HepG2 (cell line): ENCODE measurements around the gene LAMB2. TPM values are rescaled to one million over a fixed set of nuclear protein-coding genes. Genes with fewer than 3 reads are reported as not detected.
A peak's percentile ranks its signal among the peaks of the same experiment; 100 is the strongest.

ENCODE experiments used
- DPF2 ChIP-seq: sonication (generic); formaldehyde crosslinking; IDR thresholded peaks from 2 replicates; pipeline ENCODE4 v1.4.0; 2020; ENCODE audit warnings: mild to moderate bottlenecking, low read depth, missing genetic modification reagents, borderline replicate concordance
- FOXA1 ChIP-seq, 2 experiments: fragments of 450-650 bp in 1 of 2; sonication (generic) in 1 of 2; formaldehyde crosslinking in 1 of 2; IDR thresholded peaks; 2 replicates each; pipeline versions ENCODE4 v1.4.0 to v1.6.1; 2016 to 2020; ENCODE audit warnings: missing genetic modification reagents in 1 of 2
- GABPB1 ChIP-seq: IDR thresholded peaks from 2 replicates; pipeline ENCODE4 v1.6.1; 2016; ENCODE audit warnings: mild to moderate bottlenecking, missing genetic modification reagents, moderate library complexity, missing compliant biosample characterization
- MBD4 ChIP-seq: IDR thresholded peaks from 2 replicates; pipeline ENCODE4 v1.6.1; 2012; ENCODE audit warnings: low read length, inconsistent platforms, borderline replicate concordance
- MYC ChIP-seq: sonication (generic); formaldehyde crosslinking; IDR thresholded peaks from 2 replicates; pipeline ENCODE4 v1.9.0; 2021; ENCODE audit warnings: missing genetic modification reagents, borderline replicate concordance
- RELA ChIP-seq: sonication (generic); formaldehyde crosslinking; IDR thresholded peaks from 2 replicates; pipeline ENCODE4 v1.4.0; 2020; ENCODE audit warnings: missing genetic modification reagents
- RFX5 ChIP-seq: IDR thresholded peaks from 2 replicates; pipeline ENCODE4 v1.6.1; 2011; ENCODE audit warnings: low read depth, low read length, improper control_type of control experiment
- SIN3A ChIP-seq: IDR thresholded peaks from 2 replicates; pipeline ENCODE4 v1.6.1; 2011; ENCODE audit warnings: low read depth, mild to moderate bottlenecking, control low read depth, low read length, borderline replicate concordance
- SNRNP70 ChIP-seq: fragments of 200-400 bp; formaldehyde crosslinking; IDR thresholded peaks from 2 replicates; pipeline ENCODE4 v1.6.1; 2017; ENCODE audit warnings: mild to moderate bottlenecking, low read depth, low read length, moderate library complexity
- TBX2 ChIP-seq: sonication (generic); formaldehyde crosslinking; IDR thresholded peaks from 2 replicates; pipeline ENCODE4 v1.5.0; 2020; ENCODE audit warnings: missing genetic modification reagents, mild to moderate bottlenecking, borderline replicate concordance
- TP53 ChIP-seq: sonication (generic); formaldehyde crosslinking; conservative IDR thresholded peaks from 2 replicates; pipeline ENCODE4 v1.4.0; 2020; ENCODE audit warnings: missing genetic modification reagents
- ZBTB20 ChIP-seq: sonication (generic); formaldehyde crosslinking; IDR thresholded peaks from 2 replicates; pipeline ENCODE4 v1.8.1; 2023; ENCODE audit warnings: missing genetic modification reagents, low read depth, mild to moderate bottlenecking, borderline replicate concordance
- ZBTB21 ChIP-seq: sonication (generic); formaldehyde crosslinking; IDR thresholded peaks from 2 replicates; pipeline ENCODE4 v1.4.0; 2020; ENCODE audit warnings: missing genetic modification reagents
- ZNF205 ChIP-seq: IDR thresholded peaks from 2 replicates; pipeline ENCODE4 v1.6.1; 2018; ENCODE audit warnings: missing biosample characterization, missing genetic modification reagents
- polyA plus RNA-seq, 8 experiments: library from polyadenylated mRNA; depleted of rRNA in 3 of 8; stranded (reverse) in 7 of 8; unstranded in 1 of 8; fragments of >200 nt; fragmentation: Illumina TruSeq in 4 of 8; extraction: Trizol in 4 of 8; gene quantifications; 2 replicates each; pipeline versions ENCODE4 v1.2.1 to v1.2.3, GENCODE V29; 2011 to 2016; ENCODE audit warnings: low read depth in 4 of 8, missing spikeins in 1 of 8, mixed read lengths in 1 of 8; ENCODE audit not compliant: insufficient read depth in 1 of 8
- total RNA-seq, 5 experiments: library from RNA; depleted of rRNA; stranded (reverse); fragments of >200 nt; fragmentation: Illumina TruSeq; extraction: Trizol; gene quantifications; 2 replicates each; pipeline ENCODE4 v1.2.3, GENCODE V29; 2016; ENCODE audit warnings: low read depth in 1 of 5
- TF ChIP-seq, protein P1 (sequence below): IDR thresholded peaks from 2 replicates; pipeline ENCODE4 v1.6.1; 2016; ENCODE audit warnings: mild to moderate bottlenecking, missing biosample characterization, missing genetic modification reagents
- TF ChIP-seq, protein P2 (sequence below): sonication (generic); formaldehyde crosslinking; IDR thresholded peaks from 2 replicates; pipeline ENCODE4 v1.4.0; 2020; ENCODE audit warnings: missing genetic modification reagents
- TF ChIP-seq, protein P3 (sequence below): sonication (generic); formaldehyde crosslinking; IDR thresholded peaks from 2 replicates; pipeline ENCODE4 v1.4.0; 2020; ENCODE audit warnings: missing genetic modification reagents
- TF ChIP-seq, protein P4 (sequence below): sonication (generic); formaldehyde crosslinking; IDR thresholded peaks from 2 replicates; pipeline ENCODE4 v1.4.0; 2020; ENCODE audit warnings: missing genetic modification reagents

Gene LAMB2
- total and polyA plus RNA-seq, 2 of the 13 experiments (the other 11 are each of a cell fraction or from before 2014, with no cell fraction given) = 208 to 443 TPM

DNA sequence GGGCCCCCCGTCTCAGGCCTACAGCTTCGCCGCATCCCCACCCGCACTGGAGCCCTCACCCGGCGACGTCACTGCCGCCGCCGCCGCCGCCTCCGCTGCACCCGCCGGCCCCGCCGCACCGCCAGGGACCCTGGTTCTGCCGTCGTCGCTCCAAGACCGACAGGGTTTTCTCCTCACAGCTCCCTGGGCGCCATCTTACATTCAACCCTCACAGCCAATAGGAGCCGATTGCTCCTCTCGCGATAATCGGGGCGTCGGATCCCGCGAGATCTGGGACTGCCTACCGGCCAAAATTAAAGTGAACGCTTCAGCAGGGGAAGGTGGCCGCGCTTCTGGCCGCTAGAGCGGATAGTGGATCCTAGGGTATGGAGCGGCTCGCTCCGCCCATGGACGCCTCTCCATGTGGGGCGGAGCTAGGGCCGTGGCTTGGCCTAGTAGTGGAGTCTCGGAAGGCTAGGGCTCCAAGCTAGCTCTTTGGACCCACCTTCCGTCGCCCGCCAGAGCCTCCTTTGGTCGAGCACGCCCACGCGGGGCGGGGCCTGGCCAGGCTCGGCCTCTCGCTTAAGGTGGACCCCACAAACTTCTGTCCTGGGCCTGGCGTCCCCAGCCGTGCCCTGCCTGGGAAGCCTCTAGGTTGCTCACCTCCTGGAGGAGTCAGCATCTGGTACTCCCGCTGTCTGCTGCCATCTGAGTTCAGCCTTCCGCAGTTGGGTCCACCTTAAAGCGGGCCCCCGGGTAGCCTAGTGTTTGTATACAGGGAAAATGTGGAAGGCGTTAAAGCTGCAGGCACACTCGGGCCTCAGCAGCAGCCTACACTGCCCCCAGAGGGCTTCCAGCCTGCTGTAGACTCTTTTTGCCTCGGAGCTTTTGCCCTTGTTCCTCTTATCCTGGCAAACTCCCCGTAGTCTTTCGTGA, 38.7 kb downstream of the LAMB2 start, which contains the start of gene QRICH1 (continued):
- TF ChIP-seq RFX5 (peak; percentile 26; the same call in 1 of the 2 replicates), TP53 (CRISPR knock-in tag) (no peak), GABPB1 (CRISPR knock-in tag) (peak; percentile 80; the same call in 1 of the 2 replicates), FOXA1 (IDR thresholded peaks at IDR 0.05) (no peak), FOXA1 (CRISPR knock-in tag; IDR thresholded peaks at IDR 0.05) (peak; percentile 72), ZNF205 (0 out of 2 replicates have a peak, but pooled peaks have one; percentile 61), ZBTB21 (CRISPR knock-in tag) (0 out of 2 replicates have a peak, but pooled peaks have one; percentile 23), MBD4 (no peak), DPF2 (no peak), MYC (peak; percentile 40; the same call in 1 of the 2 replicates), TBX2 (CRISPR knock-in tag) (peak; percentile 74), ZBTB20 (peak; percentile 76; the same call in 1 of the 2 replicates), SIN3A (peak; percentile 90), RELA (CRISPR knock-in tag) (no peak), SNRNP70 (no peak)
- TF ChIP-seq, protein P1, sequence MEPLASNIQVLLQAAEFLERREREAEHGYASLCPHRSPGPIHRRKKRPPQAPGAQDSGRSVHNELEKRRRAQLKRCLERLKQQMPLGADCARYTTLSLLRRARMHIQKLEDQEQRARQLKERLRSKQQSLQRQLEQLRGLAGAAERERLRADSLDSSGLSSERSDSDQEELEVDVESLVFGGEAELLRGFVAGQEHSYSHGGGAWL (CRISPR knock-in tag) = peak; percentile 57
- TF ChIP-seq, protein P2, sequence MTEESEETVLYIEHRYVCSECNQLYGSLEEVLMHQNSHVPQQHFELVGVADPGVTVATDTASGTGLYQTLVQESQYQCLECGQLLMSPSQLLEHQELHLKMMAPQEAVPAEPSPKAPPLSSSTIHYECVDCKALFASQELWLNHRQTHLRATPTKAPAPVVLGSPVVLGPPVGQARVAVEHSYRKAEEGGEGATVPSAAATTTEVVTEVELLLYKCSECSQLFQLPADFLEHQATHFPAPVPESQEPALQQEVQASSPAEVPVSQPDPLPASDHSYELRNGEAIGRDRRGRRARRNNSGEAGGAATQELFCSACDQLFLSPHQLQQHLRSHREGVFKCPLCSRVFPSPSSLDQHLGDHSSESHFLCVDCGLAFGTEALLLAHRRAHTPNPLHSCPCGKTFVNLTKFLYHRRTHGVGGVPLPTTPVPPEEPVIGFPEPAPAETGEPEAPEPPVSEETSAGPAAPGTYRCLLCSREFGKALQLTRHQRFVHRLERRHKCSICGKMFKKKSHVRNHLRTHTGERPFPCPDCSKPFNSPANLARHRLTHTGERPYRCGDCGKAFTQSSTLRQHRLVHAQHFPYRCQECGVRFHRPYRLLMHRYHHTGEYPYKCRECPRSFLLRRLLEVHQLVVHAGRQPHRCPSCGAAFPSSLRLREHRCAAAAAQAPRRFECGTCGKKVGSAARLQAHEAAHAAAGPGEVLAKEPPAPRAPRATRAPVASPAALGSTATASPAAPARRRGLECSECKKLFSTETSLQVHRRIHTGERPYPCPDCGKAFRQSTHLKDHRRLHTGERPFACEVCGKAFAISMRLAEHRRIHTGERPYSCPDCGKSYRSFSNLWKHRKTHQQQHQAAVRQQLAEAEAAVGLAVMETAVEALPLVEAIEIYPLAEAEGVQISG (CRISPR knock-in tag) = peak; percentile 95
- TF ChIP-seq, protein P3, sequence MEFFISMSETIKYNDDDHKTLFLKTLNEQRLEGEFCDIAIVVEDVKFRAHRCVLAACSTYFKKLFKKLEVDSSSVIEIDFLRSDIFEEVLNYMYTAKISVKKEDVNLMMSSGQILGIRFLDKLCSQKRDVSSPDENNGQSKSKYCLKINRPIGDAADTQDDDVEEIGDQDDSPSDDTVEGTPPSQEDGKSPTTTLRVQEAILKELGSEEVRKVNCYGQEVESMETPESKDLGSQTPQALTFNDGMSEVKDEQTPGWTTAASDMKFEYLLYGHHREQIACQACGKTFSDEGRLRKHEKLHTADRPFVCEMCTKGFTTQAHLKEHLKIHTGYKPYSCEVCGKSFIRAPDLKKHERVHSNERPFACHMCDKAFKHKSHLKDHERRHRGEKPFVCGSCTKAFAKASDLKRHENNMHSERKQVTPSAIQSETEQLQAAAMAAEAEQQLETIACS (CRISPR knock-in tag) = no peak; the same call in 1 of the 2 replicates
- TF ChIP-seq, protein P4, sequence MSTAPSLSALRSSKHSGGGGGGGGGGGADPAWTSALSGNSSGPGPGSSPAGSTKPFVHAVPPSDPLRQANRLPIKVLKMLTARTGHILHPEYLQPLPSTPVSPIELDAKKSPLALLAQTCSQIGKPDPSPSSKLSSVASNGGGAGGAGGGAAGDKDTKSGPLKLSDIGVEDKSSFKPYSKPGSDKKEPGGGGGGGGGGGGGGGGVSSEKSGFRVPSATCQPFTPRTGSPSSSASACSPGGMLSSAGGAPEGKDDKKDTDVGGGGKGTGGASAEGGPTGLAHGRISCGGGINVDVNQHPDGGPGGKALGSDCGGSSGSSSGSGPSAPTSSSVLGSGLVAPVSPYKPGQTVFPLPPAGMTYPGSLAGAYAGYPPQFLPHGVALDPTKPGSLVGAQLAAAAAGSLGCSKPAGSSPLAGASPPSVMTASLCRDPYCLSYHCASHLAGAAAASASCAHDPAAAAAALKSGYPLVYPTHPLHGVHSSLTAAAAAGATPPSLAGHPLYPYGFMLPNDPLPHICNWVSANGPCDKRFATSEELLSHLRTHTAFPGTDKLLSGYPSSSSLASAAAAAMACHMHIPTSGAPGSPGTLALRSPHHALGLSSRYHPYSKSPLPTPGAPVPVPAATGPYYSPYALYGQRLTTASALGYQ (CRISPR knock-in tag) = 0 out of 2 replicates have a peak, but pooled peaks have one; percentile 13
